PC-9 (cell line): ENCODE results near the gene POMGNT1. TPM values are rescaled to one million over a fixed set of nuclear protein-coding genes. Genes with fewer than 3 reads are reported as not detected.

Source experiments
- BruUV-seq: library from RNA; stranded (reverse); fragments of 400-500 nt; replicated peaks from 2 replicates; lab custom pipeline; 2021; lab: Mats Ljungman, UMichigan
- CTCF ChIA-PET: fragments of 300-600 bp; sonication (Branson Sonifier 250); formaldehyde crosslinking; loops from one replicate; lab custom pipeline; 2022; ENCODE audit warnings: antibody characterized with exemption; lab: Charles Lee
- POLR2A ChIA-PET: fragments of 300-600 bp; sonication (Branson Sonifier 250); formaldehyde crosslinking; loops from one replicate; lab custom pipeline; 2022; ENCODE audit warnings: antibody characterized with exemption; ENCODE audit not compliant: unreplicated experiment; lab: Charles Lee
- DNase-seq, 2 experiments: peaks; one replicate each; pipeline versions ENCODE4 v3.0.0 to v3.0.0-alpha.2; 2015 to 2022; ENCODE audit warnings: mixed read lengths in 1 of 2
- H2AFZ ChIP-seq: fragments of 200-600 bp; sonication (generic); 2 replicates; pipeline ENCODE4 v1.8.1; 2017; ENCODE audit warnings: antibody characterized with exemption
- H3F3A ChIP-seq: fragments of 200-600 bp; sonication (generic); 2 replicates; pipeline ENCODE4 v1.8.1; 2017; ENCODE audit warnings: antibody characterized with exemption, mild to moderate bottlenecking, low read depth; ENCODE audit not compliant: insufficient read depth
- H3K27ac ChIP-seq: fragments of 200-600 bp; sonication (generic); 2 replicates; pipeline ENCODE4 v1.6.1; 2016; ENCODE audit warnings: mixed run types
- H3K27me3 ChIP-seq: fragments of 200-600 bp; sonication (generic); 2 replicates; pipeline ENCODE4 v1.6.1; 2016; ENCODE audit warnings: low read depth, mixed run types; ENCODE audit not compliant: insufficient read depth
- H3K36me3 ChIP-seq: fragments of 200-600 bp; sonication (generic); 2 replicates; pipeline ENCODE4 v1.6.1; 2016; ENCODE audit warnings: low read depth, mixed run types
- H3K4me1 ChIP-seq: fragments of 200-600 bp; sonication (generic); replicated peaks from 2 replicates; pipeline ENCODE4 v1.6.1; 2016; ENCODE audit warnings: mixed run types; ENCODE audit not compliant: insufficient read depth
- H3K4me2 ChIP-seq: fragments of 200-600 bp; sonication (generic); 2 replicates; pipeline ENCODE4 v1.6.1; 2017; ENCODE audit warnings: mixed run types
- H3K4me3 ChIP-seq: fragments of 200-600 bp; sonication (generic); 2 replicates; pipeline ENCODE4 v1.6.1; 2016; ENCODE audit warnings: mixed run types
- H3K79me2 ChIP-seq: fragments of 200-600 bp; sonication (generic); 2 replicates; pipeline ENCODE4 v1.6.1; 2017; ENCODE audit warnings: low read depth, mixed run types
- H3K9me2 ChIP-seq: fragments of 200-600 bp; sonication (generic); 2 replicates; pipeline ENCODE4 v1.8.1; 2017; ENCODE audit warnings: mild to moderate bottlenecking; ENCODE audit not compliant: insufficient read depth
- H3K9me3 ChIP-seq: fragments of 200-600 bp; sonication (generic); 2 replicates; pipeline ENCODE4 v1.8.1; 2016; ENCODE audit warnings: low read depth; ENCODE audit not compliant: insufficient read depth
- H4K20me1 ChIP-seq: fragments of 200-600 bp; sonication (generic); 2 replicates; pipeline ENCODE4 v1.8.1; 2017; ENCODE audit not compliant: insufficient read depth
- CTCF ChIP-seq: fragments of 200-600 bp; sonication (generic); conservative IDR thresholded peaks from 2 replicates; pipeline ENCODE4 v1.6.1; 2017; ENCODE audit warnings: mixed run types, antibody characterized with exemption, mild to moderate bottlenecking, moderate library complexity
- EZH2 ChIP-seq: fragments of 200-600 bp; sonication (generic); IDR thresholded peaks from 2 replicates; pipeline ENCODE4 v1.8.0; 2017; ENCODE audit warnings: antibody characterized with exemption, low read depth
- intact Hi-C: fragments of 100-400 bp; cut with micrococcal nuclease; formaldehyde crosslinking; loops from one replicate; pipeline ENCODE4 v1.10.0; 2022; ENCODE audit not compliant: unreplicated experiment
- total RNA-seq: library from RNA; stranded (reverse); gene quantifications from 2 replicates; pipeline ENCODE4 v1.2.3, GENCODE V29; 2021

Gene POMGNT1
- total RNA-seq, 1 experiment from 2014 or later: 82.6 TPM

- H4K20me1 ChIP-seq: no peaks in the 10 kb centered on the region
- ChIA-PET CTCF (no interaction called here), POLR2A (interaction anchor here (0.5 kb wide), 1 partner anchor 21 kb away, joined by 3 read pairs; no protein-coding TSS in a partner anchor)
- no peaks in the 10 kb centered on the region for H3K9me3 ChIP-seq
- intact Hi-C loops: no loop called here
- no peak for TF ChIP-seq EZH2
- TF ChIP-seq CTCF: no peak
- H3K36me3 ChIP-seq: no peaks in the 10 kb centered on the region
- BruUV-seq: no TSS peak
- no peak overlapping the region for H2AFZ ChIP-seq
- no peak for DNase-seq
- no peaks in the 10 kb centered on the region for H3K27me3 ChIP-seq
- no peaks in the 10 kb centered on the region for H3K4me1 ChIP-seq
- H3K9me2 ChIP-seq: no peaks in the 10 kb centered on the region
- no peak overlapping the region for H3K4me2 ChIP-seq
- no peak overlapping the region for H3K27ac ChIP-seq
- no peaks in the 10 kb centered on the region; the same call in 1 of the 2 replicates for H3F3A ChIP-seq
- H3K79me2 ChIP-seq: no peaks in the 10 kb centered on the region
- no peak overlapping the region for H3K4me3 ChIP-seq
Observed at GRCh38 chr1:46205141-46205540, 6.9 kb upstream of the POMGNT1 start.

- H3K27ac ChIP-seq: no peak overlapping the region
- intact Hi-C loops: no loop called here
- no peak overlapping the region for H3K4me3 ChIP-seq
- no peaks in the 10 kb centered on the region for H3K9me2 ChIP-seq
- 0 out of 2 replicates have a peak, but pooled peaks cover under 1% of the 10 kb centered on the region for H3K79me2 ChIP-seq
- H3K9me3 ChIP-seq: no peaks in the 10 kb centered on the region
- H3K27me3 ChIP-seq: no peaks in the 10 kb centered on the region
- no peak overlapping the region for H3K4me2 ChIP-seq
- no peaks in the 10 kb centered on the region for H3K36me3 ChIP-seq
- peaks cover 1% of the 10 kb centered on the region; the same call in 1 of the 2 replicates for H3K4me1 ChIP-seq
- DNase-seq: no peak
- H4K20me1 ChIP-seq: no peaks in the 10 kb centered on the region
- no peaks in the 10 kb centered on the region; the same call in 1 of the 2 replicates for H3F3A ChIP-seq
- no peak overlapping the region for H2AFZ ChIP-seq
- no TSS peak for BruUV-seq
- ChIA-PET CTCF (no interaction called here), POLR2A (interaction anchor here (0.5 kb wide), 1 partner anchor 43 kb away, joined by 19 read pairs; the partner anchor contains the start of gene RAD54L)
- TF ChIP-seq CTCF: no peak
- no peak for TF ChIP-seq EZH2
Observed at GRCh38 chr1:46204406-46204742, 6.1 kb upstream of the POMGNT1 start.

- ChIA-PET POLR2A (interaction anchor here (0.5 to 0.6 kb wide), 2 partner anchors 22 to 44 kb away, joined by 4 to 19 read pairs; partner anchors contain the start of gene RAD54L), CTCF (no interaction called here)
- H3K9me2 ChIP-seq: no peaks in the 10 kb centered on the region
- intact Hi-C loops: no loop called here
- H3K4me1 ChIP-seq: peaks cover 6% of the 10 kb centered on the region; the same call in 1 of the 2 replicates
- H3K36me3 ChIP-seq: no peaks in the 10 kb centered on the region
- no peak overlapping the region for H3K4me3 ChIP-seq
- DNase-seq: no peak
- no peaks in the 10 kb centered on the region; the same call in 1 of the 2 replicates for H3F3A ChIP-seq
- no peak overlapping the region for H3K27ac ChIP-seq
- H3K4me2 ChIP-seq: no peak overlapping the region
- 0 out of 2 replicates have a peak, but pooled peaks cover 5% of the 10 kb centered on the region for H3K79me2 ChIP-seq
- no TSS peak for BruUV-seq
- TF ChIP-seq EZH2 (no peak), CTCF (no peak)
- no peaks in the 10 kb centered on the region for H3K27me3 ChIP-seq
- H3K9me3 ChIP-seq: no peaks in the 10 kb centered on the region
- no peak overlapping the region for H2AFZ ChIP-seq
- H4K20me1 ChIP-seq: no peaks in the 10 kb centered on the region
Observed at GRCh38 chr1:46203738-46204405, 5.6 kb upstream of the POMGNT1 start.
